Caco-2 (cell line): ENCODE data around the gene PTGDR2. TPM values are rescaled to one million over a fixed set of nuclear protein-coding genes. Genes with fewer than 3 reads are reported as not detected.

Experiments
- BruUV-seq: library from RNA; stranded (reverse); fragments of 400-500 nt; replicated peaks from 2 replicates; lab custom pipeline; 2021; lab: Mats Ljungman, UMichigan
- CTCF ChIA-PET: fragments of 300-600 bp; sonication (Branson Sonifier 250); formaldehyde crosslinking; loops from one replicate; lab custom pipeline; 2022; ENCODE audit warnings: antibody characterized with exemption; lab: Charles Lee
- POLR2A ChIA-PET: fragments of 300-600 bp; sonication (Branson Sonifier 250); formaldehyde crosslinking; loops from one replicate; lab custom pipeline; 2022; ENCODE audit warnings: antibody characterized with exemption; lab: Charles Lee
- DNase-seq, 2 experiments: peaks; one replicate each; pipeline versions ENCODE4 v3.0.0 to v3.0.0-alpha.2; 2020 to 2022
- H3K27me3 ChIP-seq: replicated peaks from 2 replicates; pipeline ENCODE4 v1.6.0; 2011; ENCODE audit warnings: low read length; ENCODE audit not compliant: control insufficient read depth, insufficient read depth
- H3K36me3 ChIP-seq: 2 replicates; pipeline ENCODE4 v1.5.1; 2011; ENCODE audit warnings: low read length; ENCODE audit not compliant: control insufficient read depth, insufficient read depth
- H3K4me1 ChIP-seq: fragments of 250-450 bp; sonication (Bioruptor Pico); 2 replicates; pipeline ENCODE4 v1.5.1; 2020; ENCODE audit warnings: mild to moderate bottlenecking
- H3K4me3 ChIP-seq: 2 replicates; pipeline ENCODE4 v1.5.1; 2011; ENCODE audit warnings: low read depth, mild to moderate bottlenecking, control low read depth, low read length
- H3K9me3 ChIP-seq: fragments of 250-450 bp; sonication (Bioruptor Pico); 2 replicates; pipeline ENCODE4 v1.5.1; 2020; ENCODE audit warnings: mild to moderate bottlenecking, moderate library complexity
- H3K27ac Mint-ChIP-seq: one replicate; pipeline ENCODE4 v1.8.0; 2022; ENCODE audit warnings: mixed read lengths; ENCODE audit not compliant: unreplicated experiment
- H3K27me3 Mint-ChIP-seq: one replicate; pipeline ENCODE4 v1.8.0; 2022; ENCODE audit warnings: mixed read lengths; ENCODE audit not compliant: insufficient read depth, unreplicated experiment
- H3K36me3 Mint-ChIP-seq: one replicate; pipeline ENCODE4 v1.8.0; 2022; ENCODE audit warnings: mild to moderate bottlenecking, mixed read lengths; ENCODE audit not compliant: insufficient read depth, unreplicated experiment
- H3K4me1 Mint-ChIP-seq: one replicate; pipeline ENCODE4 v1.8.0; 2022; ENCODE audit warnings: low read depth, mixed read lengths; ENCODE audit not compliant: unreplicated experiment
- H3K4me3 Mint-ChIP-seq: one replicate; pipeline ENCODE4 v1.8.0; 2022; ENCODE audit warnings: mild to moderate bottlenecking, moderate library complexity, mixed read lengths; ENCODE audit not compliant: unreplicated experiment
- H3K9me3 Mint-ChIP-seq: one replicate; pipeline ENCODE4 v1.8.0; 2022; ENCODE audit warnings: mixed read lengths; ENCODE audit not compliant: unreplicated experiment
- intact Hi-C: fragments of 100-400 bp; cut with micrococcal nuclease; formaldehyde crosslinking; loops from one replicate; pipeline ENCODE4 v1.10.0; 2022; ENCODE audit not compliant: unreplicated experiment
- total RNA-seq: library from RNA; stranded (reverse); gene quantifications from 2 replicates; pipeline ENCODE4 v1.2.3, GENCODE V29; 2022
- TF ChIP-seq, protein P1 (sequence below), 2 experiments: fragments of 200-600 bp in 1 of 2; IDR thresholded peaks; 1 replicate in 1 of 2; 2 replicates in 1 of 2; pipeline versions ENCODE4 v1.5.1 to v1.8.0; 2011 to 2022; ENCODE audit warnings: antibody characterized with exemption in 1 of 2, control low read depth in 1 of 2, inconsistent platforms in 1 of 2, low read depth in 1 of 2, low read length in 1 of 2, mild to moderate bottlenecking in 1 of 2, moderate library complexity in 1 of 2; ENCODE audit not compliant: insufficient read depth in 1 of 2, severe bottlenecking in 1 of 2, unreplicated experiment in 1 of 2

The PTGDR2 gene
- total RNA-seq, 1 experiment from 2014 or later = 0.09 TPM

DNA sequence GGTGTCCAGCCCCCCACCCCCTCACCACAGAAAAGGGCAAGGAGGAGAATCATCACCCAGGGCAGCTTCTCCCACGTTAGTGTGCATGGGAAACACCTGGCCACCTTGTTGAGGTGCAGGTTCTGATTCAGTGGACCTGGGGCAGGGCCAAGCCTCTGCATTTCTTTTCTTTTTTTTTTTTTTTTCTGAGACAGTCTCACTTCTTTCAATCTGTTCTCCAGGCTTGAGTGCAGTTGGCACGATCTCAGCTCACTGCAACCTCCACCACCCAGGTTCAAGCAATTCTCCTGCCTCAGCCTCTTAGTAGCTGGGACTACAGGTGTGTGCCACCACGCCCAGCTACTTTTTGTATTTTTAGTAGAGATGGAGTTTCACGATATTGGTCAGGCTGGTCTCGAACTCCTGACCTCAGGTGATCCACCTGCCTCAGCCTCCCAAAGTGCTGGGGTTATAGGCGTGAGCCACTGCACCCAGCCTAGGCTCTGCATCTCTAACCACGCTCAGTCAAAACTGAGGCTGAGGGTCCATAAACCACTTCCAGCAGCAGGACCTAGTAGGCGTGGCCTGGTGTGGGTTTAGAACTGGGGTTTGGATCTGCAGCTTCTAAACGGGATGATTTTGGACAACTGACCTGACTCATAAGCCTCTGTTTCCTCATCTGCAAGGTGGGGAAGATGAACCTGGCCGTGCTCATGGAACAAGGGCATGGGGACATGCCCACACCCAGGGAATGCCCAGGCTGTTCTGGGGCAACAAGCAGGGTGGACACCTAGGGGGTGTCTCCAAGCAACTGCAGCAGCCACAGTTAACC lies 12.3 kb upstream of the PTGDR2 start:
- TF ChIP-seq, protein P1, sequence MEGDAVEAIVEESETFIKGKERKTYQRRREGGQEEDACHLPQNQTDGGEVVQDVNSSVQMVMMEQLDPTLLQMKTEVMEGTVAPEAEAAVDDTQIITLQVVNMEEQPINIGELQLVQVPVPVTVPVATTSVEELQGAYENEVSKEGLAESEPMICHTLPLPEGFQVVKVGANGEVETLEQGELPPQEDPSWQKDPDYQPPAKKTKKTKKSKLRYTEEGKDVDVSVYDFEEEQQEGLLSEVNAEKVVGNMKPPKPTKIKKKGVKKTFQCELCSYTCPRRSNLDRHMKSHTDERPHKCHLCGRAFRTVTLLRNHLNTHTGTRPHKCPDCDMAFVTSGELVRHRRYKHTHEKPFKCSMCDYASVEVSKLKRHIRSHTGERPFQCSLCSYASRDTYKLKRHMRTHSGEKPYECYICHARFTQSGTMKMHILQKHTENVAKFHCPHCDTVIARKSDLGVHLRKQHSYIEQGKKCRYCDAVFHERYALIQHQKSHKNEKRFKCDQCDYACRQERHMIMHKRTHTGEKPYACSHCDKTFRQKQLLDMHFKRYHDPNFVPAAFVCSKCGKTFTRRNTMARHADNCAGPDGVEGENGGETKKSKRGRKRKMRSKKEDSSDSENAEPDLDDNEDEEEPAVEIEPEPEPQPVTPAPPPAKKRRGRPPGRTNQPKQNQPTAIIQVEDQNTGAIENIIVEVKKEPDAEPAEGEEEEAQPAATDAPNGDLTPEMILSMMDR (IDR thresholded peaks at IDR 0.05; ENCODE audit: insufficient read depth in 1 of 2, low read depth in 1 of 2, low read length in 1 of 2, severe bottlenecking in 1 of 2, unreplicated experiment in 1 of 2) = no peak
- H3K27ac Mint-ChIP-seq = no peak overlapping the region
- CTCF ChIA-PET = interaction anchor here (0.7 to 1.4 kb wide), 3 partner anchors 19 to 249 kb away, joined by 3 to 4 read pairs (median 3); no protein-coding TSS in a partner anchor
- no peaks in the 10 kb centered on the region for H3K36me3 ChIP-seq
- no peak overlapping the region for H3K4me3 Mint-ChIP-seq
- H3K27me3 ChIP-seq = no peaks in the 10 kb centered on the region
- H3K9me3 ChIP-seq = no peaks in the 10 kb centered on the region
- H3K9me3 Mint-ChIP-seq = no peaks in the 10 kb centered on the region
- no TSS peak for BruUV-seq
- intact Hi-C loops = no loop called here
- H3K4me1 ChIP-seq = no peaks in the 10 kb centered on the region
- no peaks in the 10 kb centered on the region for H3K36me3 Mint-ChIP-seq
- no peaks in the 10 kb centered on the region for H3K27me3 Mint-ChIP-seq
- DNase-seq = no peak
- POLR2A ChIA-PET = interaction anchor here (0.5 kb wide), 1 partner anchor 61 kb away, joined by 5 read pairs; no protein-coding TSS in a partner anchor
- H3K4me1 Mint-ChIP-seq = peaks cover 7% of the 10 kb centered on the region
- H3K4me3 ChIP-seq = no peak overlapping the region

DNA sequence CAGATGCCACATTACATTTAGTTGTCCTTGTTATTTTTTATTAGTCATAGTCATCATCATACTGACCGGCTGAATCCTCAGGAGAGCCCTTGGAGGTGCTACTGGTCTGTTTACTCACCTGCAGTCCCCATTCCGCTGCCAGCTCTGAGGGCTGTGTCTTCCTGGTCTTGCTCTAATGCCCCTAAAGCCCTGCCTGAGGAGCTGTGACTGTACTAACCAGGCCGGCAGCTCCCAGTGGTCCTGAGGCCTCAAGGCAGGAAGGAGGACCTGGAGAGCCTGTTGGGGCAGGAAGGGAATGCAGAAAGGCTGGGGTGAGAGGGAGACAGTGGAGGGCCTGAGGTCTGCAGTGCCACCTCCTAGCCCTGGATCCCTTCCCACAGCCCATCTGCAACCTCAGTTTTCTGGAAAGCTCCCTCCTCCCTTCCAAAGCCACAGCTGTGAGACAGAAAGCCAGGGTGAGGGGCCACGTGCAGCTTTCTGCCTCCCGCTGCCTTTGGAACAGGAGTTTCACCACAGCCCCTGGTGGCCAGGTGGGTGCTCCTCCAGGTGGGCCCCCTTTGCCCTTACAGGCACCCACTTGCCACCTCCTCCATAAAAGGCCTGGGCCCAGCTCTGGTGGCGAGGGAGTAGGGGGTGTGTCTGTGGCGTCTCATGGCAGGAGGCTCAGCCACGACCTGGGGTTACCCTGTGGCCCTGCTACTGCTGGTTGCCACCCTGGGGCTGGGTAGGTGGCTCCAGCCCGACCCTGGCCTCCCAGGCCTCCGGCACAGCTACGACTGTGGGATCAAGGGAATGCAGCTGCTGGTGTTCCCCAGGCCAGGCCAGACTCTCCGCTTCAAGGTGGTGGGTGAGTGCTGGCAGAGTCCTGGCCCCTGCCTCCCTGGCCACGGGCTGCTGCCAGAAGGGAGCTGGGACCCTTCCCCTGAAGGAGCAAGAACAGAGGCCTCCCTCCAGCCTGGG lies 11.4 kb upstream of the PTGDR2 start, which contains the start of gene ZP1:
ZP1 (plus strand) TSS at position 632 of the 960 bp plus-strand sequence; CDS start at position 652, 20 bp downstream.
- no peaks in the 10 kb centered on the region for H3K27me3 ChIP-seq
- intact Hi-C loops = no loop called here
- Mint-ChIP-seq H3K4me3 (no peak within 1 kb of the TSS), H3K27ac (no peak within 1 kb of the TSS), H3K4me1 (peaks cover 7% of the 10 kb centered on the region), H3K27me3 (peaks cover 4% of the 10 kb centered on the region), H3K9me3 (no peaks in the 10 kb centered on the region), H3K36me3 (no peaks in the 10 kb centered on the region)
- H3K36me3 ChIP-seq = no peaks in the 10 kb centered on the region
- POLR2A ChIA-PET = interaction anchor here (0.5 to 0.7 kb wide), 2 partner anchors 26 to 60 kb away, joined by 3 to 5 read pairs; no protein-coding TSS in a partner anchor
- TF ChIP-seq, protein P1 (IDR thresholded peaks at IDR 0.05; ENCODE audit: insufficient read depth in 1 of 2, low read depth in 1 of 2, low read length in 1 of 2, severe bottlenecking in 1 of 2, unreplicated experiment in 1 of 2) = no peak
- H3K4me3 ChIP-seq = no peak within 1 kb of the TSS
- CTCF ChIA-PET = interaction anchor here (0.7 to 1.4 kb wide), 4 partner anchors 20 to 250 kb away, joined by 3 to 4 read pairs (median 4); no protein-coding TSS in a partner anchor
- no peaks in the 10 kb centered on the region for H3K4me1 ChIP-seq
- BruUV-seq = no TSS peak
- no peak for DNase-seq
- no peaks in the 10 kb centered on the region for H3K9me3 ChIP-seq
